Omental fat pad (tissue), 4 donors: ENCODE measurements around the gene KIF26B. TPM values are rescaled to one million over a fixed set of nuclear protein-coding genes. Genes with fewer than 3 reads are reported as not detected.

Experiments used
- ATAC-seq: fragments of 150-250 bp; one replicate; pipeline ENCODE4 v1.9.1; 2016; ENCODE audit warnings: mild to moderate bottlenecking, moderate library complexity; ENCODE audit not compliant: low FRiP score
- DNase-seq: peaks from one replicate; pipeline ENCODE4 v3.0.0-alpha.2; 2019; ENCODE audit warnings: low spot score
- total RNA-seq, 4 donors: library from RNA; depleted of rRNA; stranded (reverse); fragments of >200 nt; gene quantifications; one replicate each; pipeline ENCODE4 v1.1.0, GENCODE V29; 2016
- TF ChIP-seq, protein P1 (sequence below), 3 donors: fragments of 450-650 bp; IDR thresholded peaks; one replicate each; pipeline ENCODE4 v1.5.1; 2016 to 2017; ENCODE audit warnings: antibody characterized with exemption in 3 of 3, mild to moderate bottlenecking in 3 of 3, moderate library complexity in 2 of 3

The KIF26B gene
- total RNA-seq, 4 donors from 2014 or later = 0.13 to 0.96 (median 0.39) TPM

DNA sequence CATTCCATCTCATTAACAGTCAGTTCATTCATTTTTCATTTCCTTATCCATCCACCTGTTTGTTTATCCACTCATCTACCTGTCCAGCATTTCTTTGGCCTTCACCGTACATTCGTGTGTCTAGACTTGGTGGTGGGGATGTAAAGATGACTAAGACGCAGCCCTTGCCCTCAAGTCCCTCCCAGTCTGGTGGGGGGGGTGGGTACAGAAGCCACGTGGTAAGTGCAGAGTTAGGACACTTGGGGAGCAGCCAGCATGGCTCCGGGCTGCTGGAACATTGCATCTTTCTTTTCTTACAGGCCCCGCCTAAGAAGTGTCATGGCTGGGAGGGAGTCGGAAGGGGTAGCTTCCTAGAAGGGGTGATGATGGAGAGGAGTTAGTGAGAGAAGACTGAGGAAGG is 17.2 kb downstream of the KIF26B start:
- DNase-seq (no peak), ATAC-seq (no peak)

DNA sequence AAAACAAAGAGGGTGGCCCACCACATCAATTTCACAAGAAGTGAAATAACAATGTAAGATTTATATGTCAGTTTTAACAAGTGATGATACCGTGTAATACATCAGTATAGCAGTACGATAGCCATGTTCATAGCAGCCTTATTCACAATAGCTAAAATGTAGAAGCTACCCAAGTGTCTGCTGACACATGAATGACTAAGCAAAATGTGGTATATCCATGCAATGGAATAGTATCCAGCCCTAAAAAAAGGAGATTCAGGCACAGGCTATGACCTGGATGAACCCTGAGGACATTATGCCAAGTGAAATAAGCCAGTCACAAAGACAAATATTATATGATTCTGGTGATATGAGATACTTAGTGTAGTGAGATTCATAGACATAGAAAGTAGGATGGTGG is 18.0 kb downstream of the KIF26B start:
- TF ChIP-seq, protein P1, sequence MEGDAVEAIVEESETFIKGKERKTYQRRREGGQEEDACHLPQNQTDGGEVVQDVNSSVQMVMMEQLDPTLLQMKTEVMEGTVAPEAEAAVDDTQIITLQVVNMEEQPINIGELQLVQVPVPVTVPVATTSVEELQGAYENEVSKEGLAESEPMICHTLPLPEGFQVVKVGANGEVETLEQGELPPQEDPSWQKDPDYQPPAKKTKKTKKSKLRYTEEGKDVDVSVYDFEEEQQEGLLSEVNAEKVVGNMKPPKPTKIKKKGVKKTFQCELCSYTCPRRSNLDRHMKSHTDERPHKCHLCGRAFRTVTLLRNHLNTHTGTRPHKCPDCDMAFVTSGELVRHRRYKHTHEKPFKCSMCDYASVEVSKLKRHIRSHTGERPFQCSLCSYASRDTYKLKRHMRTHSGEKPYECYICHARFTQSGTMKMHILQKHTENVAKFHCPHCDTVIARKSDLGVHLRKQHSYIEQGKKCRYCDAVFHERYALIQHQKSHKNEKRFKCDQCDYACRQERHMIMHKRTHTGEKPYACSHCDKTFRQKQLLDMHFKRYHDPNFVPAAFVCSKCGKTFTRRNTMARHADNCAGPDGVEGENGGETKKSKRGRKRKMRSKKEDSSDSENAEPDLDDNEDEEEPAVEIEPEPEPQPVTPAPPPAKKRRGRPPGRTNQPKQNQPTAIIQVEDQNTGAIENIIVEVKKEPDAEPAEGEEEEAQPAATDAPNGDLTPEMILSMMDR (IDR thresholded peaks at IDR 0.05) = no peak
- no peak for DNase-seq
- ATAC-seq = no peak

More for the DNA sequence above, 17.2 kb downstream of the KIF26B start:
- TF ChIP-seq, protein P1 (IDR thresholded peaks at IDR 0.05) = no peak

DNA sequence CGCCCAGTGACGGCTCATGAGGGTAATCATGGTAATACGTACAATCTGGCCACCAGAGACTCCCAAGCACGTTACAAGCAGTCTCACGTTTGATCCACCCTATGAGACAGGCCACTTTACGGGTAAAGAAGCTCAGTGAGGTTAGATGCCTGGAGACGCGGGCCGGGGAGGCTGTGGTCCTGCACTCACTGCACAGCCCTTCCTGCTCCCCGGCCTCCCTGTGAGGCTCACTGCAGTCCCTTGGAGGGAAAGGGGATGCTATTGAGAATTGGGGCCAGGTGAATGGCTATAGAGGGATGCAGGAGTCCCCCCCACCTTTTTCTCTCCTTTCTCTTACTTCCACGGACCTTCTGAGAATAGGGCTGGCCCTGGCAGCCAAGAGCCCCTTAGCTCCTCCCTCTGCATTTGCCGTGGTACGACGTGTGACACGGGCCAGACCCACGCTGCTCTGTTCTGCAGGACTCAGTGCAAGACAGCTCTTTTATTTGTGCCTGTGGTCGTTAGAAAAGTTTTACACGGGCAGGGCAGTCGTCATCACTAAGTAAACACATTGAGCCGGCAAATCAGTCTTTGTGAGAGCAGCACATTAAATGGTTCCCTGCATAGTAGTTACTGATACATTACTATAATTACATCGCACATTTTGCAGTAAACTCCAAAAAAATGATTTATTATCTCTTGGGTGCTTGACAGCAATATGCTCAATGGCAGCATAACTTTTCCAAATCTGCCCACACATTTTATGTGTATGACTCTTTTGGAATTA is 18.8 kb downstream of the KIF26B start:
- TF ChIP-seq, protein P1 (IDR thresholded peaks at IDR 0.05) = no peak
- ATAC-seq = no peak
- no peak for DNase-seq

DNA sequence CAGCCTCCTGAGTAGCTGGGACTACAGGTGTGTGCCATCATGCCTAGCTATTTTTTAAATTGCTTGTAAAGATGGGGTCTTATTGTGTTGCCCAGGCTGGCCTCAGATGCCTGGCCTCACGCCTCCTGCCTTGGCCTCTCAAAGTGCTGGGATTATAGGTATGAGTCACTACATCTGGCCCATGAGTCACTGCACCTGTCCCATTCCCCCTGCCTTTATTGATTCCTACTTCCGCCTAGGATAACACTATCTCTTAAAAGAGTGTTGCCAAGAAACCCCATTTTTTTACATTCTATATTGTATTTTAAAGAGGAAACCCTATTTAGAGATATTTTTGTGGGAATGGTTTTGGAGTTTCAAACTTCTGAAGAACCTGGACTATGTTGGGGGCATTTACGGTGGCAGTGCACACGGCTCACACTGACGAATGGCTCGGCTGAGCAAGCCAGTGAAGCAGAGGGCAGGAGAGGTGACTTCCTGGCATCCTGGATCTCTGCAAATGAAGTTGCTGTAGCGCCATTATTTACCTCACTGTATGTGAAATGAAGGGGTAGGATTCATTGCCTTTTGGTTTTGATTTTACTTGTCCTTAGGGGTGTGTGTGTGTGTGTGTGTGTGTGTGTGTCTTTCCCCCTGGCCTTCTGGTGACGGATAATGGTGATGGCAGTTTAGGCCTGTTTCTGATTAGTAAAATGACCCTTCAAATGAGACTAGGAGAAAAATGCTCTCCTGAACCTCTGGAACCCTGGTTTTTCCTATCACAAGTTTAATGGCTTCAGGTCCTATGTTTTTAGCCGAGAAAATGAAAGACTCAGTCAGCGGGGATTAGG is 22.5 kb downstream of the KIF26B start:
- ATAC-seq (no peak), DNase-seq (no peak)
- TF ChIP-seq, protein P1 (IDR thresholded peaks at IDR 0.05) = no peak

DNA sequence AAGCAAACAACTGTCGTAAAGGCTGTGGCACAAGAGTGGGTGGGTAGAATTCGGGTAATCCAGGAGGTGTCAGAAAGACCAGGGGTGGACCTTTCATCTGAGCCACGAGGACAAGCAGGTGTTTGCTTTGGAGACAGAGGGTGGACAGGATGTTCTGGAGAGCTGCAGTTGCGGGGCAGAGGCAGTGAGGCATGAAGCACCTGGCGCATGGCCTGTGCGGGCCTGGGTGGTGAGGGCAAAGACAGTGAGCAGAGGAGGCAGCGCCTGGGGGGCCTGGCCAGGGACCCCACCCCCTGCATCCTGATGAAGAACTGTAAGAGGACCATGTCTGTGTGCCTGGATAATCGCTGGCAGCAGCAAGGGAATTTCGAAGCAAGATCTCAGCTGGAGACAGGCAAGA is 24.9 kb downstream of the KIF26B start:
- DNase-seq (no peak), ATAC-seq (no peak)
- TF ChIP-seq, protein P1 (IDR thresholded peaks at IDR 0.05) = no peak

DNA sequence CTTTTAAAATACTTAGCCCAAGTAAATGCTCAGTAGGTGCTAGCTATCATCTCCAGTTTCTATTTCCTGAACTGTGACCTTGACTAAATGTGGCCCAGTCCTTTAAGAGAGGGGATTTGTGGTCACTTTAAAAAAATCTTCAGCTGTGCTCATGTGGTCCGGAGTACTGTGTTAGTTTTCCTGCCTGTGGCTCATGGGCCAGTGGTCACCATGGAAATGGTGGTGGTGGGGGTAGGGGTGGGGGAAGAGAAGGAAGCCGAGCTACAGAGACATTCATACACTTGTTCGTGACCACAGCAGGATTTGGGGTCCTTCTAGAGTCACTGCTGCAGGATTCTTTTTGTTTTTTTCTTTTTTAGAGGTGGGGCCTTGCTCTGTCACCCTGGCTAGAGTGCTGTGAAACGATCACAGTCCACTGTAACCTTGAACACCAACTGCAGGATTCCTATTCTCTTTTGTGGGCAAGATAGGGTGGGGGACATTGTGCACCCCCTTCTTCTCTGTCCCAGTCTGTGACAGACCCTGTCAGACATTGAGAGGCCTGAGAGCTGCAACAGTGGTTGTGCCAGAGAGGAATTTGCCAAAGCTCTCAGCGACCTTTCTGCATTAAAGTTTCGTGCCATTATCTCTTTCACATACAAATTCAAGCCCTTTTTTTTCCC is 25.8 kb downstream of the KIF26B start:
- ATAC-seq (no peak), DNase-seq (no peak)
- TF ChIP-seq, protein P1 (IDR thresholded peaks at IDR 0.05) = no peak
